Progenitor cell of endocrine pancreas (in vitro differentiated cells): ENCODE measurements around the gene TSTD2. TPM values are rescaled to one million over a fixed set of nuclear protein-coding genes. Genes with fewer than 3 reads are reported as not detected.
"Not testable (repeated sequence)": the region's sequence is repeated elsewhere in the genome, so short reads cannot be mapped to it uniquely, and the experiment has no call there.

ENCODE experiments used
- DNase-seq: peaks from one replicate; pipeline ENCODE4 v3.0.0; 2021; ENCODE audit warnings: low spot score; ENCODE audit not compliant: unreplicated experiment
- H3K27ac Mint-ChIP-seq: 2 replicates; pipeline ENCODE4 v1.8.0; 2021; ENCODE audit warnings: mild to moderate bottlenecking, moderate library complexity, mixed read lengths
- H3K27me3 Mint-ChIP-seq: 2 replicates; pipeline ENCODE4 v1.8.0; 2021; ENCODE audit warnings: mixed read lengths
- H3K36me3 Mint-ChIP-seq: 2 replicates; pipeline ENCODE4 v1.8.0; 2022; ENCODE audit warnings: mixed read lengths; ENCODE audit not compliant: insufficient read depth
- H3K4me1 Mint-ChIP-seq: 2 replicates; pipeline ENCODE4 v1.8.0; 2021; ENCODE audit warnings: low read depth, mixed read lengths
- H3K4me3 Mint-ChIP-seq: 2 replicates; pipeline ENCODE4 v1.8.0; 2021; ENCODE audit warnings: low read depth, mild to moderate bottlenecking, moderate library complexity, mixed read lengths
- H3K9me3 Mint-ChIP-seq: 2 replicates; pipeline ENCODE4 v1.8.0; 2021; ENCODE audit warnings: low read depth, mixed read lengths
- total RNA-seq: library from RNA; stranded (reverse); gene quantifications from 2 replicates; pipeline ENCODE4 v1.2.1, GENCODE V29; 2021
- TF ChIP-seq, protein P1 (sequence below): fragments of 200-600 bp; sonication (generic); IDR thresholded peaks from one replicate; pipeline ENCODE4 v1.5.0; 2021; ENCODE audit warnings: antibody characterized with exemption, mild to moderate bottlenecking; ENCODE audit not compliant: unreplicated experiment

The TSTD2 gene
- total RNA-seq, 1 donor from 2014 or later: 44.7 TPM

DNA sequence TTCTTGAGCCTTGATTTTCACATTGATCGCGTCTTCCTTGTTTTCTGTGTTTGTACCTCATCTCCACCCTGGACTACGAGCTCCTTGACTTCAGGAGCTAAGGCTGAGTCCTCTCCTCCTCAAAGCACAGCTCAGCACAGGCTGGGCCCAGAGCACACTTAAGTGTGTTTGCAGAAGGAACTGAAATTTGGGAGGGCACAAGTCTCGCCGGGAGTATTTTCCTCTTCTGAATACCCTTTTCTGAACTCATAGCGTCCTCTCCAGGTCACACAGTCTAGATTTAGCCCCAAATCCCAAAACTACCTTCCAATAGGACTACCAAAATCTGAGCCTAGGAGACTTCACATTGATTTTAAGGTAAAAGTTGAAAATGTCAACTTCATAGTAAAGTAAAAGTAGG, 41.6 kb downstream of the TSTD2 start:
- H3K27me3 Mint-ChIP-seq: no peaks in the 10 kb centered on the region
- no peak overlapping the region for H3K4me3 Mint-ChIP-seq
- H3K36me3 Mint-ChIP-seq: peaks cover 17% of the 10 kb centered on the region
- no peak overlapping the region for H3K27ac Mint-ChIP-seq
- H3K9me3 Mint-ChIP-seq: peaks cover 6% of the 10 kb centered on the region
- TF ChIP-seq, protein P1, sequence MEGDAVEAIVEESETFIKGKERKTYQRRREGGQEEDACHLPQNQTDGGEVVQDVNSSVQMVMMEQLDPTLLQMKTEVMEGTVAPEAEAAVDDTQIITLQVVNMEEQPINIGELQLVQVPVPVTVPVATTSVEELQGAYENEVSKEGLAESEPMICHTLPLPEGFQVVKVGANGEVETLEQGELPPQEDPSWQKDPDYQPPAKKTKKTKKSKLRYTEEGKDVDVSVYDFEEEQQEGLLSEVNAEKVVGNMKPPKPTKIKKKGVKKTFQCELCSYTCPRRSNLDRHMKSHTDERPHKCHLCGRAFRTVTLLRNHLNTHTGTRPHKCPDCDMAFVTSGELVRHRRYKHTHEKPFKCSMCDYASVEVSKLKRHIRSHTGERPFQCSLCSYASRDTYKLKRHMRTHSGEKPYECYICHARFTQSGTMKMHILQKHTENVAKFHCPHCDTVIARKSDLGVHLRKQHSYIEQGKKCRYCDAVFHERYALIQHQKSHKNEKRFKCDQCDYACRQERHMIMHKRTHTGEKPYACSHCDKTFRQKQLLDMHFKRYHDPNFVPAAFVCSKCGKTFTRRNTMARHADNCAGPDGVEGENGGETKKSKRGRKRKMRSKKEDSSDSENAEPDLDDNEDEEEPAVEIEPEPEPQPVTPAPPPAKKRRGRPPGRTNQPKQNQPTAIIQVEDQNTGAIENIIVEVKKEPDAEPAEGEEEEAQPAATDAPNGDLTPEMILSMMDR: no peak
- no peaks in the 10 kb centered on the region for H3K4me1 Mint-ChIP-seq
- DNase-seq: no peak

DNA sequence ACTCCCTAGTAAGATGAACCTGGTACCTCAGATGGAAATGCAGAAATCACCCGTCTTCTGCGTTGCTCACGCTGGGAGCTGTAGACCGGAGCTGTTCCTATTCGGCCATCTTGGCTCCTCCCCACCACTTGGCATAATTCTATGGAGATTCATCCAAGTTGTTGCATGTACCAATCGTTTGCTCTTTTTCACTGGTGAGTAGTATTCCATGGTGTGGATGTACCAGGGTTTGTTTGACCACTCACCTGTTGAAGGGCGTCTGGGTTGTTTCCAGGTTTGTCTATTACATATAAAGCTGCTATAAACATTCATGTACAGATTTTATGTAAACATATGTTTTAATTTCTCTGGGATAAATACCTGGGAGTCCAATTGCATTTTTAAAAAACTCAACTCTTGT, 46.3 kb downstream of the TSTD2 start:
- peaks cover 16% of the 10 kb centered on the region for H3K36me3 Mint-ChIP-seq
- not testable (repeated sequence) for H3K9me3 Mint-ChIP-seq, H3K27me3 Mint-ChIP-seq, H3K4me3 Mint-ChIP-seq, H3K4me1 Mint-ChIP-seq, DNase-seq, H3K27ac Mint-ChIP-seq

DNA sequence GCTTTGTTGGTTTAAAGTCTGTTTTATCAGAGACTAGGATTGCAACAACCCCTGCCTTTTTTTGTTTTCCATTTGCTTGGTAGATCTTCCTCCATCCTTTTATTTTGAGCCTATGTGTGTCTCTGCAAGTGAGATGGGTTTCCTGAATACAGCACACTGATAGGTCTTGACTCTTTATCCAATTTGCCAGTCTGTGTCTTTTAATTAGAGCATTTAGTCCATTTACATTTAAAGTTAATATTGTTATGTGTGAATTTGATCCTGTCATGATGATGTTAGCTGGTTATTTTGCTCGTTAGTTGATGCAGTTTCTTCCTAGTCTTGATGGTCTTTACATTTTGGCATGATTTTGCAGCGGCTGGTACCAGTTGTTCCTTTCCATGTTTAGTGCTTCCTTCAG, 48.4 kb downstream of the TSTD2 start:
- not testable (repeated sequence) for H3K9me3 Mint-ChIP-seq, H3K27me3 Mint-ChIP-seq, H3K27ac Mint-ChIP-seq, H3K4me3 Mint-ChIP-seq, H3K4me1 Mint-ChIP-seq, DNase-seq
- peaks cover 16% of the 10 kb centered on the region for H3K36me3 Mint-ChIP-seq

DNA sequence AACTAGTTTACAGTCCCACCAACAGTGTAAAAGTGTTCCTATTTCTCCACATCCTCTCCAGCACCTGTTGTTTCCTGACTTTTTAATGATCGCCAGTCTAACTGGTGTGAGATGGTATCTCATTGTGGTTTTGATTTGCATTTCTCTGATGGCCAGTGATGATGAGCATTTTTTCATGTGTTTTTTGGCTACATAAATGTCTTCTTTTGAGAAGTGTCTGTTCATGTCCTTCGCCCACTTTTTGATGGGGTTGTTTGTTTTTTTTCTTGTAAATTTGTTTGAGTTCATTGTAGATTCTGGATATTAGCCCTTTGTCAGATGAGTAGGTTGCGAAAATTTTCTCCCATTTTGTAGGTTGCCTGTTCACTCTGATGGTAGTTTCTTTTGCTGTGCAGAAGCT, 51.6 kb downstream of the TSTD2 start:
- not testable (repeated sequence) for H3K4me3 Mint-ChIP-seq, H3K9me3 Mint-ChIP-seq, H3K27me3 Mint-ChIP-seq, DNase-seq, H3K27ac Mint-ChIP-seq, H3K4me1 Mint-ChIP-seq, H3K36me3 Mint-ChIP-seq

DNA sequence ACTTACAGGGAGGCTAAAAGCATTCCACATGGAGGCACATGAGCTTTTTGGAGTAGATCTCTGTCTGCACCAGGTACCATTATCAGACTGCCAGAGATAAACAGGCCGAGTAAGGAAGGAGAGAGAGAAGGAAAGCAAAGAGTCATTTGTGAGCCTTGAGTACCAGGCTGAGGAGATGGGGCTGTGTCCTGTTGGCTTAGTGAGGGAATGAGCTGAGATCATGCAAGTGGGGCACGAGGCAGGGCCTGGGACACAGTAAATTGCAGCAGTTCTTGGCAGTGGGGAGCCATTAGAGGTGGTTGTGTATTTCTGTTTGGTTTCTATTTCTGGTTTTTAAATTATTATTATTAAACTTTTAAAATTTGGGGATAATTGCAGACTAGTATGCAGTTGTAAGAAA, 53.3 kb downstream of the TSTD2 start:
- TF ChIP-seq, protein P1: no peak
- Mint-ChIP-seq H3K27me3 (no peaks in the 10 kb centered on the region), H3K9me3 (no peaks in the 10 kb centered on the region), H3K4me3 (no peak overlapping the region), H3K36me3 (peaks cover 3% of the 10 kb centered on the region), H3K4me1 (no peaks in the 10 kb centered on the region), H3K27ac (no peak overlapping the region)
- DNase-seq: no peak

DNA sequence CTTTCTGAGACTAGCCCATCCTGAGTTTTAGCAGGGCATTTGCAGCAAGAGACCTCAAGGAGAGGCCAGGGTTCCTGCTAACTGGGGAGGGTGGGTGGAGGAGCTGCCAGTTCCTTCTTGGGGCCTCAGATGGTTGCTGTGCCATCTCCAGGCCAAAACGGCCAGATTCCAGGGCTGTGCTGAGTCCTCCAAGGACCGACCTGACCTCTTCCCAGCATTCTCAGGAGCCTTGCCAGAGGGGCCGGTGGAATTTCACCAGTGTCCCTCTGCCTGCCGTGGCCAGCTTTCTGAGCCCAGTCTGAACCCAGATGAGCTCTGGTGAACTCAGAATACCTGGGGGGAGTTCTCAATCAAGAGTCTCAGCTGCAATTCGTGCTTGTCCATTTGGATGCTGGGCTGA, 54.3 kb downstream of the TSTD2 start:
- Mint-ChIP-seq H3K9me3 (no peaks in the 10 kb centered on the region), H3K36me3 (peaks cover 5% of the 10 kb centered on the region), H3K4me3 (no peak overlapping the region), H3K4me1 (no peaks in the 10 kb centered on the region), H3K27ac (no peak overlapping the region), H3K27me3 (no peaks in the 10 kb centered on the region)
- TF ChIP-seq, protein P1: no peak
- DNase-seq: no peak

DNA sequence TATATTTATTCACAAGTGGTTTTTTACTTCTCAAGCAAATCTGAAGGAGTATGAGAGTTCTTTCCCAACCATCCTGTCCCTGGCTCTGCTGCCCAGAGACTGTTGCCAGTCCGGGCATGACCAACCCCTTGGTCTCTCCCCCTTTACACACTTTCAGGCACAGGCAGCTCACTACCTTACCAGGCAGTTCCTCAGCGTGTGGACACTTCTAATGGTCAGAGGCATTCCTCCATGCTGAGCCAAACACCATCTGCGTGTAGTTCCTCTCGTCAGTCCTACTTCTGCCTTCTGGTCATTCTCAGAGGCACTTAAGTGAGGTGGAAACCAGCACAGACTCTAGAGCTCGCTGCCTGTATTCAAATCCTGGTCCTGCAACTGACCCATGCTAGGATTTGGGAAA, 56.1 kb downstream of the TSTD2 start:
- no peak overlapping the region for H3K4me3 Mint-ChIP-seq
- peaks cover 3% of the 10 kb centered on the region for H3K9me3 Mint-ChIP-seq
- no peak overlapping the region for H3K27ac Mint-ChIP-seq
- TF ChIP-seq, protein P1: no peak
- H3K27me3 Mint-ChIP-seq: no peaks in the 10 kb centered on the region
- peaks cover 10% of the 10 kb centered on the region for H3K36me3 Mint-ChIP-seq
- no peaks in the 10 kb centered on the region for H3K4me1 Mint-ChIP-seq
- no peak for DNase-seq
